NCI-H1105 (cell line): ENCODE measurements around the gene TANC1.

Experiments used
- DNase-seq: peaks from one replicate; lab custom pipeline; 2025; lab: John Stamatoyannopoulos, UW

Gene TANC1

DNA sequence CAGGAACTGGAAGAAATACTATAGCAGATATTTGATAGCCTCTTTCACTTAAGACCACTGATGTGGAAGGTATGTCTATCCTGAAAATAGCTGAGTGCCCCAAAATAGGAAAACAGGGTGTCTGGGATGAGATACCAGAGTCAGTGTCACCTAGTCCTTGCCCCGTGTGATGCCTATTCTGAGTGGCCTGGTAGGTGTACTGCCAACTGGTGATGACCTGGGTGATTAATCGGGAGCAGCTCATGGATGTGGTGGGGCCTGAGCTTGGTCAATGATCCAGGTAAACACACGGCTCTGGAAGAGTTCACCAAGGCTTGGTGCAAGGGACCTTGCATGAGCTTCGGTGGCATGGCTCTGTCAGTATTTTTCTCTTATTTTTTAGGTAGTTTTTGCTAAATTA, 95.2 kb downstream of the TANC1 start:
- DNase-seq, result no peak

DNA sequence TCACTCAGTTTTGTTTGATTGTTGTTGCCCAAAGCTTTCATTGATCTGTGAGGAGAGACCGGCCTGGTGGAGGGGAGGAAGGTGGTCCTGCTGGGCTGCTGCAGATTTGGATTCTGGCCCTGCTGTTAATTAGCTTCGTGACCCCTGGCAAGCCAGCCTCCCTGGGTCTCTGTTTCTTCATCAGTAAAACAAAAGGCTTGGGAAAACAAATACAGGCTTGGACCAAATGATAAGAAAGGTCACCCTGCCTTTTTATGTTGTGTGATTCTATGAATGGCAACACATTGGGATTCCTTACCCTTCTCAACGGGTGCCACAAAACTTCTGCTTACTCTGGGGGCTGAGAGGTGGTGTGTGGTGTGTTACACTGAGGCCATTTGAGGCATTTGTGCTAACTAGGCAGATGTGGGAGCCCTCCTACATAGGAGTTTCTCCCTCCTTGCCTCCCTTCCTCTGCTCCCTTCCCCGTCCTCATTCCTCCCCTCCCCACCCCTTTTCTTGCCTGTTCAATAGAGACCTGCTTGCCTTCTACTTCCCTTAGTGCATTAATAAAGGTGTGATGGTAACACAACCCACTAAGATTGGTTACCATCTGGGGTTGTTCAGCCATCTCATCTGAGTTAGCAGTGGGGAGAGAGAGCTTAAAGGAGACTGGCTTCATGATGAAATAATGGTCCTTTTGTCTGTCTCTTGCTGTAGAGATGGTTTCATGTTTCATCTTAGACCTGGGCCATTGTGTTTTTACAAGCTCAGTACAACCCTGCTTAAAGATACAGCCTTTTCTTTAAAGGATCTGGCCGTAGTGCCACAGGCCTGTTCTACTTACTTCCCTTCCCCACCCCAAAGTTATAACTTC, 96.2 kb downstream of the TANC1 start:
- DNase-seq, result no peak

DNA sequence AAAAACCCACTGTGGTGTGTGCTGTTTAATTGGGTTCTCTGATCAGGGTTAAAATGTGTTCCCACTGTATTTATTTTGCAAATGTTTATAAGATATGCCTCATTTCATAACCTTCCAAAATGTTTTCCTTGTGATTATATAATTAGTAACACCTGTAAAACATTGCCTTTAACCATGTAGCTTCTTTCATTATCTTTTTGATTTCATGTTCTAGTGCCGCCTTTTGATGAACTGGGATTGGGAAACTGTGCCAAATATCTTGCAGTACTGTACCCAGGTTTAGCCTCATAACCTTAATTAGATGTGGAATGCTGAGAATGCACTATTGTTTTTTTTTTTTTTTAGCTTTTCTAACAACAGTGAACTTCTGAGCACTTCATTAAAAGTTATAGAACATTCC, 96.9 kb downstream of the TANC1 start:
- DNase-seq, result no peak

DNA sequence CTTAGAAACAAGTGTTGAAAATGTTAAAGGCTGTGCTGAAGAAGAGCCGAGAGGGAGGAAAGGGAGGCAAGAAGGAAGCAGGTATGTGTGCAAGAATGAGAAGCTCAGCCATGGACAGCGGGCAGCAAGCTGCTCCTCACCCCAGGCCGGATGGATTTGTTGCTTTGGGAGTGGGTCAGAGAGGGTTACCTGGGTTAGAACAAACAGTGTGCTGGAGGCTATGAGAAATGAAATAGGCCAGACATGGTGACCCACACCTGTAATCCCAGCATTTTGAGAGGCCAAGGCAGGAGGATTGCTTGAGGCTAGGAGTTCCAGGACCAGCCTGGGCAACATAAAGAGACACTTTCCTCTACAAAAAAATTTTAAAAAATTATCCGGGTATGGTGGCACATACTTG, 97.5 kb downstream of the TANC1 start:
- no peak for DNase-seq

DNA sequence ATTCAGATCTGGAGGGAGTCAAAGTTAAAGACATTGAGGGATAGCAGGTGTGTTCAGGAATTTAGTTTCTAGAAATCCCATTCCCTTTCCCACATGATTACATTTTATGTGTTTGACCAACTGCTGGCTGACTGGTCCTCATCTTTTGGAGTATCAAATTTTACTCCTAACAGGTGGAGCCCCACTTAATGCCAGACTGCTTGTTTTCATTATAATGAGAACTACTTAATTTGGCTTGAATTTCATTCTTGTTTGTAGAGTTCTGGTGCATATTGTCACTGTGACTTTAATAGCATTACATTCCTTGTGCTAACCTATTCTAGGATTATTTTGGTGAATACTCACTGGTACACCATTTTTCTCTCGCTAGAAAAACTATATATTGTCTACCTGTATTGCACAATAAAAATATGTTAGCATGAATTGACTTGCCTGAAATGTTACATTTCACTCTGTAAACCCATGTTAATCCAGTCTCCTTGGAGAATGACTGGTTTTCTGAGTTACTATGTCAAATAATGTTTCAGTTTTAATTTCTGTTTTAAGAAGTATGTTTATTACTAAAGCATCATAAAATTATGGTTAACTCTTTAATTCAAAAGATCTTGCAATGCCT, 98.2 kb downstream of the TANC1 start:
- no peak for DNase-seq

DNA sequence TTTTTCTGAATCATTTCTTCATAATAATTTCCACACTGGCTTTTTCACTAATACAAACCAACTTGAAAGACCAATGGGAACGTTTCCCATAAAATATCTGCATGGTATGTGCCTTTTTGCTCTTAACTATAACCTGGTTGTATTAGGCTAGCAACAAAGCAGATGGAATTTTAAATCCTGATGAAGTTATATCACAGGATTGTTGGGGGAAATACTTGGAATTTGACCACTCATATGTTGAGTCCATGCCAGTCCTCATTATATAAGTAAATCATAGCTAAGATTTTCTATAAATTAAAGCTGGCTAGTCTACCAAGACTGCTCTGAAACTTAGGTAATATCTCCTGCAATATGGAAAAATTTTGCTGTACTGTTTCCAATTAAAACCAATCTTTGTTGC, 99.5 kb downstream of the TANC1 start:
- DNase-seq, result no peak

DNA sequence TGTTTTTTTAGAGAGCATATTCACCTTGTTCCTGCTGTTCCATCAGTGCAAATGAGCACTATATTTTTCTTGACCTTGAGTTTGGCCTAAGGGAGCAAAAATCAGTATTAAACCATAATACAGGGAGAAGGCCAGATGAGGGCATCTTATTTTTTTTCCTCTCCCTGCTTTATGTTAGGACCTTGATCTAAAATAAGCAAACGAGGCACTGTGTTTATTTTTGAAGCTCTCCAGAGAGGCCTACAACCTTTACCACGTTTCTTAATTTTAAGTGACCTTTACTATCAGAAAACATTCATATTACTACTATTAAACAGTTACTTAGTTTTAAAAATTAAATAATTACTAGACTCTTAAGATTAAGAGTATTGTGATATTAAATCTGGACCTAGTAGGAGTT, 100.8 kb downstream of the TANC1 start:
- DNase-seq, result no peak

DNA sequence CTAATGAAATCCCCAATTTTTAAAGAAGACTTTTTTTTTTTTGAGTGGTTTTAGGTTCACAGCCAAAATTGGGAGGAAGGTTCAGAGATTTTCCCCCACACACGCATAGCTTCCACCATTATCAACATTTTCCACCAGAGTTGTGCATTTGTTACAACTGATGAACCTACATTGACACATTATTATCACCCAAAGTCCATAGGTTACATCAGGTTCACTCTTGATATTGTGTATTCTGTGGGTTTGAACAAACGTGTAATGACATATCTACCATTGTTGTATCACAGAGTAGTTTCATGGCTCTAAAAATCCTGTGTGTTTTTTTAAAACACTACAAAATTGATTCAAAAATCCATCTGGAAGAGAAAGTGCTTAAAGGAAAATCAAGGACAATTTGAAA, 101.8 kb downstream of the TANC1 start:
- DNase-seq, result no peak

DNA sequence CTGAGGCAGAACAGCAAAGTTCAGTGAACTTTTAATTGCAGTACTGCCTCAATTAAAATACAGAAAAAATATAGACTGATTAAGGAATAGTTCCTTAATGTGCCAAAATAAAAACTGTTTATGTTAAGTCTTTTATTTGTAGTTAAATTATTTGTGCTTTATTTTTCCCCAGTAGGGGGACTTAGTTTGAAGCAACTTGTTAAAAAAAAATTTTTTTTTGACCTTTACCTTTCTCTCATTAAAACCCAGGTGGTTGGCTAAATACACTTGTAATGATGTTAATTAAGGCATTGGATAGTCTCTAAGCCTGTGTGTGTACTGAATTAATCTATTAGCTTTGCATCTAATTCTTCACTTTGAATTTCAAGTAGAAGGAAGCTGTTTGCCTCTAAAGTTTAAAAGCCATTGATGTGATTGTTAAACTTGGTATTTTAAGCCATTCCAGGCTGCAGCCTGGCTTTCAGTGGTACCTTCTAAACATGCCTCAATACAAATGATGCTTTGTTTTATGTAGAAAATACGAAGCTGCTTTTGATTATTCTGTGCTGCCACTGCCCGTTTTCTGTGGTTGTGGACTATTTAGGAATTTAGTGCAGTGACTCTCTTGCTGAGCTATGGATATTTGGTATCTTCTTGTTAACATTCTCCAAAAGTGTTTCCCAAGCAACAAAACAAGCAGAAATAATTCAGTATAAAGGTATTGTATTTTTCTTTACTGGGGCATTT, 102.9 kb downstream of the TANC1 start:
- DNase-seq, result no peak

DNA sequence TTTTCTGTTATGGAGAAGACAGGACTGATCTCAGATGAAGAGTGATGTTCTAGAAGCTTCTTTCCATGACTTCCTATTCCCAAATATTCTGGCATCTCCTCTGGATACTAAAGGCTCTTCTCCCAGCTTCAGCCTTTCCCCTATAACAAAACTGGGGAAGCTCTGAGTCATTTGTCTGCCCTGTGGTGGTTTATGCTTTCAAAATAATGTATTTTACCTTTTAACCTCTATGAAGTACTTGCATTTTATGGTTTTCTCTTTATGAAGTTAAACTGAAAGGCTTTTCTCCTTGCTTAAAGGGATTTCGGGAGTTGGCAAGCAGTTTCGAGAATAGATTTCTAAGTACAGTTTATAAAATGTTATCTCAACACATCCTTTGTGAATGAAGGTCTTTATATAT, 104.4 kb downstream of the TANC1 start:
- DNase-seq, result no peak

DNA sequence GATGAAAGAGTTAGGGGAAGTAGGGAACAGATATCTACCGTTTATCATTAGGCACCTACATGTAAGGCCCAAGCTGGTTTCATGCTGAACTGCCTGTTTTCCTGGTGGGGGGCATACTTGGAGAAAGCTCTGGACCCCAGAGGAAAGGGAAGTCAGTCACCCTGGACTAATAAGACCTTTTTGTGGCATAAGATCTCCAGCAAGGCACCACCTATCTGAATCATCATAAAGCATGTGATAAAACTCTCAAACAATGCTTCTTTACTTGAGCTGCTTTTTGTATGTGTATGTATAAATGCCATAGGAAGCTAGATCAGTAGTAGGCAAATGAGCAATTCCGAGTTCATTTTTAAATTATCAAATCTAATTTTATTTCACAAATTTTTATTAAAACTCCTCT, 104.8 kb downstream of the TANC1 start:
- no peak for DNase-seq

DNA sequence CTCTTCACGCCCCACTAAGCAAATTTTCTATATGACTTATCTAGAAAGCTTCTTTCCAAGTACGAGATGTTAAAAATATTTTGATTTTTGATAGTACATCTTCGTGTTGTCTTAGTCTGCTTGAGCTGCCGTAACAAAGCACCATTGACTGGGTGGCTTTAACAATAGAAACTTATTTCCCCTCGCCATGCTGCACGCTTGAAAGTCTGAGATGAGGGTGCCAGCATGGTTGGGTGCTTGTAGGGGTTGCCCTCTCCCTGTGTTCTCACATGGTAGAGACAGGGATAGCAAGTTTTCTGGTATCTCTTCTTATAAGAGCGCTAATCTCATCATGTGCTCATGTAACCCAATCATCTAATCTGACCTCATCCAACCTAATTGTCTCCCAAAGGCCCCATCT, 106.2 kb downstream of the TANC1 start:
- no peak for DNase-seq

DNA sequence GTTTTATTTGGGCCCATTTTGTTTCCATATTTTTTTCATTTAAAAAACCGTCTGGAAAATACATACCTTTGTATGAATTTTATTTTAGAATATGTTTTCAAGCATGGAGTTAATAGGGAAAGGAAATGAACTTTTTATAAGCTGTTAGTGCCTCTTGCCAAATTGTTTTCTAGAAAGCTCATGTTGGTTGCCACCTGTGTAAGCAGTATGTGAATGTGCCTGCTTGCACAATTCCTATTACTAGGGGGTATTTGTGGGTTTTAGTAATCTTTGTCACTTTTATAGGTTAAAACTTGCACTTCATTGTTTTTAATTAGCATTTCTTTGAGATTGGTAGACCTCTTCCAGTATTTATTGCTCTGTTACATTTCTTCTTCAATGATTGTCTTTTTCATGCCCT, 107.3 kb downstream of the TANC1 start:
- no peak for DNase-seq

DNA sequence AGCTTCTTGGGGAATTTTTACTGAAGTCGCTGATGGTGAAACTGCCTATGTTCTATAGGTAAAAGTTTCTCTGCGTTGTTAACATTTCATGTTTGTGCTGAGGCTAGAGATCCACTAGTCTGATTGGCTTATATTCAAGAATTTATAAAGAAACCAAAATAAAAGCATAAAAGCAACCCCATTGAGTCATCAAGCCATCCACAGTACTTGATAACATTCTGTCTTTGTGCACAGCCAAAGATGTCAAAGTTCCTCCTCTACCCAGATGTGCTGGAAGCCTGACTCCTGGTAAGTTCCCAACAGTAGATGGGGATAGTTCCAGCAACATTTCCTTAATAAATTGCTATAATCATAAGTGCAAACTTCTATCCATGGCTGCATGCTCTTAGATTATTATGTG, 107.8 kb downstream of the TANC1 start:
- no peak for DNase-seq

DNA sequence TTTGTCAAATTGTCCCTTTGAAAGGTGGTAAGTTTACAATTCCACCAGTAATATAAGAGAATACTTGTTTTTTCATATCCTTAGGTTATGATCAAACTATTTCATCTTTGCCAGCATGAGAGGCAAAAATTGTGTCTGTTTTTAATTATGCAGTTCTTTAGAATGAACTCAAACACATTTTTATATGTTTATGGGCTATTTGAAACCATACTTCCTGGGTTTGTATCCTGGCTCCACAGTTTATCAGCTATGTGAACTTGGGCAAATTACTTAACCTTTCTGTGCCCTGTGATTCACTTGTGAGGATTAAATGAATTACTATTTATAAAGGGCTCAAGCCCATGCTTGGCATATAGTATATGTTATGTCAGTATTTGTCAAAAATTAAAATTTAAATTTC, 109.4 kb downstream of the TANC1 start:
- DNase-seq, result no peak

DNA sequence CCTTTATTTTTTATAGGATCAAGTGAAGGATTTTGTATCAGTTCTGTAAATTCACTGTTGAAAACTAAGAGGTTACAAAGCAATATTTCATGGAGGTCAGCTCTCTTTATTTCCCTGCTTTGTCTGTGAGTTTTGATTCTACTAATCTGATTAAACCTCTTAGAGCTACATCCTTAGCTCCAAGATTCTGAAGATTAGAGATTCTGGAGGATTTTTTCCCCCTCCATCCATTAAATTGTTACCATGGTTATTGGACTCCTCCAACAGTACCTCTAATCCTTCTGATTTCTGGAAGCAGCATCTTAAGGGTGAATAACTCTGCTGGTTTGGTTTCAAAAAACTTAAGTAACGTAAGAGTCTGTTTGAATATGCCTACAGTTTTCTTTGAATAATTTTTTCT, 110.0 kb downstream of the TANC1 start:
- no peak for DNase-seq

DNA sequence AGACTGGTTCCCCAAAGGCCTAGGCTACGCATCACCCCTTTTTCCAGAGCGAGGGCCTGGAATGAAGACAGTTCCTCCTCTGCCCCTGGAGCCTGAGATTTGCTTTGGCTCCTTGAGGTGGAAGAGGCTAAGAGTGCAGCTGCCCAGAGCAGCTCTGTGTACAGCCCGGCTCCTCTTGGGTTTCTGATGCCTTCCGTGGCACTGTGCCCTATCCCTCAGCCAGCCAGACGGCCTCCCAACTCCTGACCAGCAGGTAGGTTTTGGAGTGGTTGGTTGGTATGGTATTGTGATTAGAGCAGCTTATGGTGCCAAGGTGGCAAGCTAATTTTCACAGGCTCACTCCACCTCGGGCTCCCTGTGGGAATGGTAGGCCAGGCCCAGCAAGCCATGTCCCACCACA, 112.2 kb downstream of the TANC1 start:
- no peak for DNase-seq

DNA sequence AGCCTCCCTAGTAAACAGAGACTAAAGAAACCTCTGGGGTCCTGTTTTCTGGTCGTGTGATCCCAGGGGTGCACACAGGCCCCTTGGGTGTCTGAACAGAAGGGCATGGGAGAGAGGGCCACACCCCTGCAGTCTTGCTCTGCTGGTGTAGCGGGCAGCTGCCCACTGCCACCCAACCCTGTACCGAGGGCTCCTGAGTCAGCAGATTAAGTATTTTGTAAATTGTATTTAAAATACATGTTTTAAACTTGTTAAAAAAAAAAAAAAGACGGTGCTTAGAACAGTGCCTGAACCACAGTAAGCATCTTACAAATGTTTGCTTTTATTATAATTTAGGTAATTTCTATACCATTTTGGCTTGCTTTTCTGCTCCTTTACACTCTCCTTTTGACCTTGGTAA, 113.7 kb downstream of the TANC1 start:
- DNase-seq, result no peak

DNA sequence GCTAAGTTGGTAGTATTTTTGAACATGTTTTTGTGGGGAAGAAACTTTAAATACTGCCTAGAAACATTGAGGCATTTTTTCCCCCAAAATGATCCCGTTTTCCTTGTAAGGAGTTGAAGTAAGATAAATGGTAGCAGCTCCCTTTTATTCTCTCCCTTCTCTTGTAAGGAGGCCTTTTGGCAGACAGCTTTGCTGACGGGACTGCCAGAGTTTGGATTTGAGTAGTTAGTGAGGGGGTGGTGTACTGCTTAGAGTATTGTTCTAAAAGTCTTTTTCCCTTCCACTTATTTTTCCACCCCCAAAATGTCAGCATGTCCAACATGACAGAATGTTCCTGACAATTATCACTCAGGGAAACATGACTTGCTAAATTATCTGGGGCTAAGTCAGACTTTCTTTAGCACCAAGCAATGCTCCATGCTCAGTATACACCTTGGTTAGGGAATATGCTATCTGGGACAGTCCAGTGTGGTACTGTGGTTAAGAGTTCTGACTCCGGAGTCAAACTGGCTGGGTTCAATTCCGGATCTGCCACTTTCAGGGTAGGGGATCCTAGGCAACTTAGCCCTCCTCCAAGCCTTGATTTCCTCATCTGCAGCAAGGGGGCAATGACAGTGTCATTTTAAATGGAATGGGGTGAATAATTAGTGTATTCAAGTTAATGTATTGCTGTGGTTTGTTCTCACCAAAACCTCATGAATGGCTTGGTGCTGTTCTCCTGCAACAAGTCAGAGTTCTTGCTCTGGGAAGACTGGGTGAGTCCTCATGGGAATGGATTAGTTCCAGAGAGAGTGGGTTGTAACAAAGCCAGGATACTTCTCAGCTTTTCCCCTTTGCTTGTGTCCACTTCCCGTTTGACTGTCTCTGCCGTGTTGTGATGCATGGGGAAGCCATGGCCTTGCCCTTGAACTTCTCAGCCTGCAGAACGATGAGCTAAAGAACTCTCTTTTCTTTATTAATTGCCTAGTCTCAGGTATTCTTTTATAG, 116.2 kb downstream of the TANC1 start:
- no peak for DNase-seq

DNA sequence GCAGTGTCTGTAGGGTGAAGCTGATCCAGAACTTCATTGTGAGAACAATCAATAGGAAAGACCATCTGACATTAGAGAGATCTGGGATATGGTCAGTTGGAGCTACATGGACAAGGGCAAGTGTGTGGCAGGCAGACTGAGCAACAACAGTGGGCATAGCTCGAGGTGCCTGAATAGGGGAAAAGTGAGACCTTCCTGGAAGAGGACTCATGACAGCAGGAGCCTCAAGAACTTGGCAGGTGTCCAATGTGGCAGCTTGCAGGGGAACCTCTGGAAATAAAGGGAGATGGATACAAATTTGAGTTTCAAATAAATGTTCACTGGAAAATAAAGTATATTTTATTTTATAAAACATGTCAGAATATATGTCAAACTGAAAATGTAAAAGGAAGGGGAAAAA, 117.9 kb downstream of the TANC1 start:
- DNase-seq, result no peak

DNA sequence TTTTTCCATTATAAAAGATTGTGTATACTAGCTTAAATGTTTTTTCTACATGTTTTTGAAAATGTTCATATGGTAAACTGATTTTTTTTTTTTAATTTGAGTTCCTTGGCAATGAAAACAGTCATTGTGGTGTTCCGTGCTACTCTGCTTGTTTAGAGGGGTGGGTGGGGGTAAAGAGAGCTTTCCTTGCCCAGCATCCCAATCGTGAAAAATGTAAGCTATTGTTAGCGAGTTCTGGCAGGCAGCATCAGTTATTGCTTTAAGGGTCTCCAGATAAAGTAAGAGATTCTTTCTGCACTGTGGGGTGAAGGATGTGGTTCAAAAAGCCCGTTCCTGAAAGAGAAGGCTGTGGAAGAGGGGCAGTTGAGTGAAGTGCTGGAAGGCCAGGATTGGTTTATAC, 118.4 kb downstream of the TANC1 start:
- no peak for DNase-seq

DNA sequence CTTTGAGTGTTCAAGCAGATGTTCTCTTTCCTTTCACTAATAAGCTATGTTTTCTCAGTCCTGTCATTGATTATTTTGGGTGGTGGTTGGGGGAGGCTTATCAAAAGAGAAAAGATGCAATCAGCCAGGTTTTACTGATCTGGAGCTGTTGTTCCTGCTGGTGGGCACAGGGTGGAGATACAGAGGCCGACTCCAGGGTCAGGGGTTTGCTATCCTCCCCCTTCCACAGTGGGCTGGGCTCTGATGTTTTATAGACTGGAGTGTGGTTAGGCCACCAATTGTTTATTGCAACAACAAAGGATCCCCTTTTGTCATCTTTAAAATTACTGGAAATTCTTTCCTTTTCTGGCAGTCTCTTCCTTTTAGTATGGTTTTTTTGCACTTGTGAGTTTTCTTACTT, 120.5 kb downstream of the TANC1 start:
- no peak for DNase-seq
